GM12878 (cell line): ENCODE results near the gene FHIP1B.

Experiments used
- EP300 ChIP-seq, 2 experiments: fragments of 150-350 bp in 1 of 2; IDR thresholded peaks; 2 replicates each; pipeline ENCODE4 v1.6.1; 2011 to 2012; ENCODE audit warnings: low read depth in 2 of 2, low read length in 2 of 2, borderline replicate concordance in 1 of 2, improper control_type of control experiment in 1 of 2, inconsistent platforms in 1 of 2; ENCODE audit not compliant: control insufficient read depth in 1 of 2
- TAF1 ChIP-seq: IDR thresholded peaks from 2 replicates; pipeline ENCODE4 v1.6.1; 2011; ENCODE audit warnings: mild to moderate bottlenecking, low read depth, low read length, borderline replicate concordance

DNA sequence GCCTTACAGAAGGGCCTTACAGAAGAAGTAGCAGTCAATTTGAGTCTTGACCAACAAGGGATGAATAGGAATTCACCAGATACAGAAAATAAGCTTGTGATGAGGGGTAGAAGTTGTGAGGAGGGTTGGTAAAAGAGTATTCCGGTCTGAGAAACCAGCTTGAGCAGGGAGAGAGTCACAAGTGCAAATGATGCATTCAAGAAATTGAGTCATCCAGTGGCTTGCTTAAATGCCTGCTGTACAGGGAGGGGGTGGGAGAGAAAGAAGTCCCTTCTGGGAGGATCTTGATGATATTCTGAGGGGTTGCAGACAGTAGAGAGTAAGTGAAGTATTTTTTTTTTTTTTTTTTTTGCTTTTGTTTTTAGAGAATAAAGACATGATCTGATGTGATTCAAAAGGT is 34.4 kb upstream of the FHIP1B start:
- TF ChIP-seq TAF1 (no peak), EP300 (IDR thresholded peaks at IDR 0.05; ENCODE audit: borderline replicate concordance in 1 of 2, control insufficient read depth in 1 of 2, low read depth in 2 of 2, low read length in 2 of 2) (no peak)
